Natural killer cell treated with Interleukin-12 subunit alpha and Interleukin-12 subunit beta and Interleukin-15 and Interleukin-18, amount 100 ng/mL, for 72 hours (primary cell): ENCODE measurements around the gene FTCD. TPM values are rescaled to one million over a fixed set of nuclear protein-coding genes. Genes with fewer than 3 reads are reported as not detected.
A peak's percentile ranks its signal among the peaks of the same experiment; 100 is the strongest.

Experiments
- ATAC-seq, 2 donors: fragments of 150-1000 bp; cut with Tn5 transposase in 1 of 2; sonication (Bioruptor Pico), chemical (Tn5 transposase) in 1 of 2; 2 replicates each; pipeline ENCODE4 v1.10.0; 2021
- DNase-seq: peaks from one replicate; pipeline ENCODE4 v3.0.0; 2022; ENCODE audit warnings: low spot score
- H3K27ac Mint-ChIP-seq, 2 donors: 1 replicate in 1 of 2; 2 replicates in 1 of 2; pipeline ENCODE4 v1.8.0; 2022; ENCODE audit warnings: mixed read lengths in 2 of 2, mild to moderate bottlenecking in 1 of 2, moderate library complexity in 1 of 2
- H3K27me3 Mint-ChIP-seq, 2 donors: 1 replicate in 1 of 2; 2 replicates in 1 of 2; pipeline ENCODE4 v1.8.0; 2022; ENCODE audit warnings: mixed read lengths in 2 of 2
- H3K36me3 Mint-ChIP-seq: one replicate; pipeline ENCODE4 v1.8.0; 2022; ENCODE audit warnings: mixed read lengths
- H3K4me1 Mint-ChIP-seq, 2 donors: 1 replicate in 1 of 2; 2 replicates in 1 of 2; pipeline ENCODE4 v1.8.0; 2022; ENCODE audit warnings: low read depth in 2 of 2, mixed read lengths in 2 of 2, mild to moderate bottlenecking in 1 of 2
- H3K4me3 Mint-ChIP-seq: one replicate; pipeline ENCODE4 v1.8.0; 2022; ENCODE audit warnings: mixed read lengths
- H3K9me3 Mint-ChIP-seq: 2 replicates; pipeline ENCODE4 v1.8.0; 2022; ENCODE audit warnings: mixed read lengths
- total RNA-seq, 2 donors: library from RNA; stranded (reverse); gene quantifications; one replicate each; pipeline ENCODE4 v1.2.3, GENCODE V29; 2022

FTCD gene
- total RNA-seq, 2 donors from 2014 or later, result not detected

- H3K27ac Mint-ChIP-seq, result no peak overlapping the region
- H3K36me3 Mint-ChIP-seq, result no peaks in the 10 kb centered on the region
- no peaks in the 10 kb centered on the region for H3K4me1 Mint-ChIP-seq
- no peaks in the 10 kb centered on the region for H3K27me3 Mint-ChIP-seq
- H3K9me3 Mint-ChIP-seq, result no peaks in the 10 kb centered on the region
- ATAC-seq (no peak), DNase-seq (peak; percentile 60)
- H3K4me3 Mint-ChIP-seq, result no peak overlapping the region
Measured at GRCh38 chr21:46116776-46117585, 38.4 kb downstream of the FTCD start.

- Mint-ChIP-seq H3K27me3 (no peaks in the 10 kb centered on the region), H3K27ac (no peak overlapping the region), H3K36me3 (no peaks in the 10 kb centered on the region), H3K4me1 (no peaks in the 10 kb centered on the region), H3K4me3 (no peak overlapping the region), H3K9me3 (no peaks in the 10 kb centered on the region)
- DNase-seq (peak; percentile 45), ATAC-seq (no peak)
Measured at GRCh38 chr21:46116189-46116775, 39.1 kb downstream of the FTCD start.

- Mint-ChIP-seq H3K4me3 (no peak overlapping the region), H3K27me3 (no peaks in the 10 kb centered on the region), H3K4me1 (no peaks in the 10 kb centered on the region), H3K9me3 (no peaks in the 10 kb centered on the region), H3K27ac (no peak overlapping the region), H3K36me3 (no peaks in the 10 kb centered on the region)
- DNase-seq (peak; percentile 50), ATAC-seq (no peak)
Measured at GRCh38 chr21:46115441-46116188, 39.8 kb downstream of the FTCD start.

GRCh38 chr21:46114963-46115362 is 40.4 kb downstream of the FTCD start:
- H3K9me3 Mint-ChIP-seq, result no peaks in the 10 kb centered on the region
- no peak overlapping the region for H3K27ac Mint-ChIP-seq
- no peak overlapping the region for H3K4me3 Mint-ChIP-seq
- DNase-seq (peak; percentile 18), ATAC-seq (no peak)
- no peaks in the 10 kb centered on the region for H3K36me3 Mint-ChIP-seq
- H3K27me3 Mint-ChIP-seq, result no peaks in the 10 kb centered on the region
- no peaks in the 10 kb centered on the region for H3K4me1 Mint-ChIP-seq

GRCh38 chr21:46113497-46114176 is 41.7 kb downstream of the FTCD start:
- ATAC-seq, result no peak
- no peaks in the 10 kb centered on the region for H3K27me3 Mint-ChIP-seq
- H3K27ac Mint-ChIP-seq, result no peak overlapping the region
- H3K4me1 Mint-ChIP-seq, result no peaks in the 10 kb centered on the region
- H3K9me3 Mint-ChIP-seq, result no peaks in the 10 kb centered on the region
- H3K4me3 Mint-ChIP-seq, result no peak overlapping the region
- H3K36me3 Mint-ChIP-seq, result no peaks in the 10 kb centered on the region
- no peak for DNase-seq

GRCh38 chr21:46112725-46113215 is 42.6 kb downstream of the FTCD start:
- no peak overlapping the region for H3K27ac Mint-ChIP-seq
- H3K9me3 Mint-ChIP-seq, result no peaks in the 10 kb centered on the region
- H3K4me1 Mint-ChIP-seq, result no peaks in the 10 kb centered on the region
- no peak for ATAC-seq
- H3K27me3 Mint-ChIP-seq, result peaks cover 3 to 7% of the 10 kb centered on the region in 2 donors
- H3K36me3 Mint-ChIP-seq, result no peaks in the 10 kb centered on the region
- DNase-seq, result peak; percentile 54
- no peak overlapping the region for H3K4me3 Mint-ChIP-seq

GRCh38 chr21:46111857-46112724 is 43.3 kb downstream of the FTCD start:
- no peak overlapping the region for H3K4me3 Mint-ChIP-seq
- peak; percentile 58 for DNase-seq
- peaks cover 6 to 14% of the 10 kb centered on the region in 2 donors for H3K27me3 Mint-ChIP-seq
- no peaks in the 10 kb centered on the region for H3K4me1 Mint-ChIP-seq
- H3K9me3 Mint-ChIP-seq, result peaks cover 3% of the 10 kb centered on the region
- H3K36me3 Mint-ChIP-seq, result peaks cover 4% of the 10 kb centered on the region
- H3K27ac Mint-ChIP-seq, result no peak overlapping the region
- no peak for ATAC-seq

- Mint-ChIP-seq H3K4me1 (no peaks in the 10 kb centered on the region), H3K4me3 (no peak overlapping the region), H3K27ac (no peak overlapping the region), H3K27me3 (peaks cover 9 to 16% of the 10 kb centered on the region in 2 donors), H3K9me3 (peaks cover 3% of the 10 kb centered on the region), H3K36me3 (peaks cover 7% of the 10 kb centered on the region)
- peak; percentile 42 for DNase-seq
- ATAC-seq, result no peak
Measured at GRCh38 chr21:46111193-46111571, 44.2 kb downstream of the FTCD start.

GRCh38 chr21:46110499-46111192 is 44.7 kb downstream of the FTCD start:
- Mint-ChIP-seq H3K27ac (no peak overlapping the region), H3K4me3 (no peak overlapping the region), H3K9me3 (peaks cover 3% of the 10 kb centered on the region), H3K36me3 (peaks cover 7% of the 10 kb centered on the region), H3K27me3 (peaks cover 11 to 16% of the 10 kb centered on the region in 2 donors), H3K4me1 (no peaks in the 10 kb centered on the region)
- ATAC-seq, result no peak
- peak; percentile 47 for DNase-seq

- Mint-ChIP-seq H3K9me3 (peaks cover 3% of the 10 kb centered on the region), H3K4me3 (no peak overlapping the region), H3K27me3 (peaks cover 11 to 18% of the 10 kb centered on the region in 2 donors), H3K36me3 (peaks cover 7% of the 10 kb centered on the region), H3K27ac (no peak overlapping the region), H3K4me1 (no peaks in the 10 kb centered on the region)
- DNase-seq, result peak; percentile 46
- peak in 1 of 2 donors; percentile 11 for ATAC-seq
Measured at GRCh38 chr21:46109313-46110221, 45.8 kb downstream of the FTCD start.

GRCh38 chr21:46108827-46109312 is 46.5 kb downstream of the FTCD start:
- DNase-seq (no peak), ATAC-seq (peak in 1 of 2 donors; percentile 36)
- Mint-ChIP-seq H3K4me1 (no peaks in the 10 kb centered on the region), H3K9me3 (peaks cover 6% of the 10 kb centered on the region), H3K4me3 (no peak overlapping the region), H3K36me3 (peaks cover 14% of the 10 kb centered on the region), H3K27ac (no peak overlapping the region), H3K27me3 (peaks cover 17 to 25% of the 10 kb centered on the region in 2 donors)
